Cardiac fibroblast (primary cell): Measurements from ENCODE around the gene RELT.

Experiments used
- DNase-seq, 2 donors: peaks; one replicate each; pipeline versions ENCODE4 v3.0.0 to v3.0.0-alpha.2; 2010; ENCODE audit warnings: low read depth in 2 of 2
- H3K4me3 ChIP-seq, 2 donors: replicated peaks in 1 of 2; 1 replicate in 1 of 2; 2 replicates in 1 of 2; pipeline ENCODE4 v1.5.1; 2011; ENCODE audit warnings: low read depth in 2 of 2, low read length in 2 of 2, mild to moderate bottlenecking in 2 of 2, moderate library complexity in 1 of 2
- TF ChIP-seq, protein P1 (sequence below): IDR thresholded peaks from one replicate; pipeline ENCODE4 v1.5.1; 2011; ENCODE audit warnings: low read depth, mild to moderate bottlenecking, low read length, inconsistent platforms

RELT gene

GRCh38 chr11:73416786-73417185 lies 40.6 kb downstream of the RELT start:
- no peak overlapping the region for H3K4me3 ChIP-seq
- TF ChIP-seq, protein P1, sequence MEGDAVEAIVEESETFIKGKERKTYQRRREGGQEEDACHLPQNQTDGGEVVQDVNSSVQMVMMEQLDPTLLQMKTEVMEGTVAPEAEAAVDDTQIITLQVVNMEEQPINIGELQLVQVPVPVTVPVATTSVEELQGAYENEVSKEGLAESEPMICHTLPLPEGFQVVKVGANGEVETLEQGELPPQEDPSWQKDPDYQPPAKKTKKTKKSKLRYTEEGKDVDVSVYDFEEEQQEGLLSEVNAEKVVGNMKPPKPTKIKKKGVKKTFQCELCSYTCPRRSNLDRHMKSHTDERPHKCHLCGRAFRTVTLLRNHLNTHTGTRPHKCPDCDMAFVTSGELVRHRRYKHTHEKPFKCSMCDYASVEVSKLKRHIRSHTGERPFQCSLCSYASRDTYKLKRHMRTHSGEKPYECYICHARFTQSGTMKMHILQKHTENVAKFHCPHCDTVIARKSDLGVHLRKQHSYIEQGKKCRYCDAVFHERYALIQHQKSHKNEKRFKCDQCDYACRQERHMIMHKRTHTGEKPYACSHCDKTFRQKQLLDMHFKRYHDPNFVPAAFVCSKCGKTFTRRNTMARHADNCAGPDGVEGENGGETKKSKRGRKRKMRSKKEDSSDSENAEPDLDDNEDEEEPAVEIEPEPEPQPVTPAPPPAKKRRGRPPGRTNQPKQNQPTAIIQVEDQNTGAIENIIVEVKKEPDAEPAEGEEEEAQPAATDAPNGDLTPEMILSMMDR: no peak
- peak; percentile 43 to 52 for DNase-seq

- DNase-seq: no peak
- TF ChIP-seq, protein P1: no peak
Measured at GRCh38 chr11:73420136-73420535, 43.9 kb downstream of the RELT start.

DNA sequence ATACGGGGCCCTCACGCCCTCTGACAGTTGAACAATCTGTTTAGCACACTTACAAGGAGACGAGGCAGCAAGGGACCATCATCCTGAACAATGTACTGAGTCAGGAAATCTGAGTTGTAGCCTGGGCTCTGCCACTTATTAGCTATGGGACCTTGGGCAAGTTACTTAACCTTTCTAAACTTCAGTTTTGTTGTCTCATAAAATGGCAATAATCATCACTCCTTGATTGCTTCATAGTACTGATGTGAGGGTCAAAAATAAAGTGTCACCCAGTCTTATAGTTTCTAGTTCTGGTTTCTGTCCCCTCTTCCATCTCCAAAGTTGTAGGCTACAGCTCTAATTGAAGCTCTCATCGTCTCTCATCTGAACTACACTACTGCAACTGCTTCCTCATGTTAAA lies 46.7 kb downstream of the RELT start:
- H3K4me3 ChIP-seq: no peak overlapping the region
- DNase-seq: no peak
- TF ChIP-seq, protein P1: no peak

More at GRCh38 chr11:73420136-73420535, 43.9 kb downstream of the RELT start:
- H3K4me3 ChIP-seq: no peak overlapping the region

- H3K4me3 ChIP-seq: no peak overlapping the region
- DNase-seq: no peak
- TF ChIP-seq, protein P1: no peak
Measured at GRCh38 chr11:73423506-73423905, 47.3 kb downstream of the RELT start.

GRCh38 chr11:73425108-73425507 lies 48.9 kb downstream of the RELT start:
- no peak for DNase-seq
- TF ChIP-seq, protein P1: no peak
- no peak overlapping the region for H3K4me3 ChIP-seq

DNA sequence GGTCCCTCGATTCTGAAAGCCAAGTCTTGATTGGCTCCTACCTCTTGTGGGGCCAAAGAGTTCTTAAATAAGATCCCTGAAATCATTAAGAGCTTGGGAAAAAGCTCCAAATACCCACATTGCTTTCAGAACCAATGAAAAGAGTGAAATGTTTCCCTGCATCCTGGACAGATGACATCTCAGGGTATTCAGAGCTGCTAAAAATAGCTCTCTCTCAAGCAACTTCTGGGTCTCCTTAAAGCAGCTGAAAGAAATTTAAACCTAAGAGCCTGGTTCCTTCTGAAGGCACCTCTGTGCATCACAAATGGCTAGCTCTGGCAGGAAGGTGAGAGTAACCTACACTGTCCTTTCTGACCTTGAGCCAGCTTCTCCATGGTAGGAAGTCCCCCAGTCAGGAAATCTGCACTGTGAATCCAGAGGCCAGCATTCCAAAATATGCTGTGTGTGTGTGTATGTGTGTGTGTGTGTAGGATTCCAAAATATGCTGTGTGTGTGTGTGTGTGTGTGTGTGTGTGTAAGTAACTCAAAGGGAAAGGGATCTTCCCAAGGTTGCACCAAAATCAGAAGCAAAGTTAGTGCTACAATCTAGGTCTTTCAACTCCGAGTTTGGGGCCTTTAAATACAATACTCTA lies 50.1 kb downstream of the RELT start:
- TF ChIP-seq, protein P1: no peak
- peak in 1 of 2 donors; percentile 57 for DNase-seq
- H3K4me3 ChIP-seq: no peak overlapping the region

GRCh38 chr11:73428227-73428626 lies 52.0 kb downstream of the RELT start:
- H3K4me3 ChIP-seq: no peak overlapping the region
- TF ChIP-seq, protein P1: no peak
- no peak for DNase-seq
